ENCODE measurements around the gene KIFAP3. TPM values are rescaled to one million over a fixed set of nuclear protein-coding genes. Genes with fewer than 3 reads are reported as not detected.
"Not testable (repeated sequence)": the region's sequence is repeated elsewhere in the genome, so short reads cannot be mapped to it uniquely, and the experiment has no call there.

Gene KIFAP3
- total RNA-seq, 1 donor from 2014 or later, result 25.6 TPM

DNA sequence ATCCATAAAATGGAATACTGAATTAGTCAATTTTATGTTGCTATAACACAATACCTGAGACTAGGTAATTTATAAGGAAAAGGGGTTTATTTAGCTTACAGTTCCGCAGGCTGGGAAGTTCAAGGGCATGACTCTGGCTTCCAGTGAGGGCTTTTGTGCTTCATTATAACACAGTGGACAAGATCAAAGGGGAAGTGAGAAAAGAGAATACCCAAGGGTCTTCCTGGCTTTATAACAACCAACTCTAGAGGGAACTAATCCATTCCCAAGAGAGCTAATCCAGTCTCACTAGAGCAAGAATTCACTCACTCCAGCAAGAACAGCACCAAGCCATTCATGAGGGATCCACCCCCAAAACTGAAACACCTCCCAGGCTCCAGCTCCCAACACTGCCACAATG is 3.1 kb downstream of the KIFAP3 start:
- H3K4me3 ChIP-seq, result no peak overlapping the region
- intact Hi-C loops (cut with DNase I), result no loop called here
- H3K4me1 ChIP-seq, result peaks cover 20% of the 10 kb centered on the region
- no peak for ATAC-seq
- H3K36me3 ChIP-seq, result no peaks in the 10 kb centered on the region
- no peaks in the 10 kb centered on the region for H3K27me3 ChIP-seq
- no peaks in the 10 kb centered on the region for H3K9me3 ChIP-seq
- TF ChIP-seq, protein P1, sequence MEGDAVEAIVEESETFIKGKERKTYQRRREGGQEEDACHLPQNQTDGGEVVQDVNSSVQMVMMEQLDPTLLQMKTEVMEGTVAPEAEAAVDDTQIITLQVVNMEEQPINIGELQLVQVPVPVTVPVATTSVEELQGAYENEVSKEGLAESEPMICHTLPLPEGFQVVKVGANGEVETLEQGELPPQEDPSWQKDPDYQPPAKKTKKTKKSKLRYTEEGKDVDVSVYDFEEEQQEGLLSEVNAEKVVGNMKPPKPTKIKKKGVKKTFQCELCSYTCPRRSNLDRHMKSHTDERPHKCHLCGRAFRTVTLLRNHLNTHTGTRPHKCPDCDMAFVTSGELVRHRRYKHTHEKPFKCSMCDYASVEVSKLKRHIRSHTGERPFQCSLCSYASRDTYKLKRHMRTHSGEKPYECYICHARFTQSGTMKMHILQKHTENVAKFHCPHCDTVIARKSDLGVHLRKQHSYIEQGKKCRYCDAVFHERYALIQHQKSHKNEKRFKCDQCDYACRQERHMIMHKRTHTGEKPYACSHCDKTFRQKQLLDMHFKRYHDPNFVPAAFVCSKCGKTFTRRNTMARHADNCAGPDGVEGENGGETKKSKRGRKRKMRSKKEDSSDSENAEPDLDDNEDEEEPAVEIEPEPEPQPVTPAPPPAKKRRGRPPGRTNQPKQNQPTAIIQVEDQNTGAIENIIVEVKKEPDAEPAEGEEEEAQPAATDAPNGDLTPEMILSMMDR (IDR thresholded peaks at IDR 0.05), result no peak
- H3K27ac ChIP-seq, result no peak overlapping the region
- DNase-seq, result no peak

DNA sequence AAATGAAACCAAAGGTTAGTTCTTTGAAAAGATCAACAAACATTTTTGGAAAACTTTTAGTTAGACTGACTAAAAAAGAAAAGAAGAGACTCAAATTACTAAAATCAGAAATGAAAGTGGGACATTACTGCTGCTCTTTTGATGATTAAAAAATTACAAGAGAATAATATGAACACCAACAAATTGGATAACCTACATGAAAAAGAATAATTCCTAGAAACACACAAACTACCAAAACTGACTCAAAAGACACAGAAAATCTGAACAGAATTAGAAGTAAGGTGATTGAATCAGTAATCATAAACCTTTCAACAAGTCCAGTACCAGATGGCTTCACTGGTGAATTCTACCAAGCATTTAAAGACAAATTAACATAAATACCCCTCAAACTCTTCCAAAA is 5.6 kb downstream of the KIFAP3 start:
- ATAC-seq, result no peak
- Histone ChIP-seq H3K4me1 (peaks cover 15% of the 10 kb centered on the region), H3K36me3 (no peaks in the 10 kb centered on the region), H3K4me3 (no peak overlapping the region), H3K27ac (no peak overlapping the region), H3K27me3 (no peaks in the 10 kb centered on the region), H3K9me3 (no peaks in the 10 kb centered on the region)
- TF ChIP-seq, protein P1 (IDR thresholded peaks at IDR 0.05), result no peak
- DNase-seq, result no peak
- intact Hi-C loops (cut with DNase I), result no loop called here

DNA sequence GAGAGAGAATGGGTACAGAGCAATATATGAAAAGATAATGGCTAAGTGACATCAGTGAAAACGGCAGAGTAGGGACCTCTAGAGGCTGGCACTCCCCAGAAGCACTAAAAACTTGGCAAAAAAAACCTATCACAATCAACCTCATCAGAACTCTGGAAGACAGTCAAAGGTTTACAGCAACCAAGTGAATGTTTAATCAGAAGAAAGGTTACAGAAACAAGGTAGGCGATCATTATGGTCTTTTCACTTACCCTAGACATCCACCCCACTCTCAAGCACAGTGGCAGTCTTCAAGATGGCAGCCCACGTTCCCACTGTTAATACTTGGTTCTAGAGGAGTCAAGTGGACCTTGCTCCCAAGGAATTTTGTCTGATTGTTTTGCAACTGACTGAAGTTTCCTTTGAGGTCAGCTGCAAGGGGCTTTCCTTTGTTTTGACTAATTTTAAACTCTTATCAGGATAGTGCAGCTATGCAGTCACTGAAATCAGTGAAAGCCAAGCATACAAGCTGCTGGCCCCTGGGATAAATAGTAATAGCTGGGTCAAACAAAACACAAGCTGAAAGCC is 7.2 kb downstream of the KIFAP3 start:
- peaks cover 8% of the 10 kb centered on the region for H3K4me1 ChIP-seq
- intact Hi-C loops (cut with DNase I), result no loop called here
- H3K4me3 ChIP-seq, result no peak overlapping the region
- DNase-seq, result no peak
- no peaks in the 10 kb centered on the region for H3K36me3 ChIP-seq
- no peaks in the 10 kb centered on the region for H3K9me3 ChIP-seq
- no peak overlapping the region for H3K27ac ChIP-seq
- H3K27me3 ChIP-seq, result no peaks in the 10 kb centered on the region
- ATAC-seq, result no peak
- TF ChIP-seq, protein P1 (IDR thresholded peaks at IDR 0.05), result no peak

DNA sequence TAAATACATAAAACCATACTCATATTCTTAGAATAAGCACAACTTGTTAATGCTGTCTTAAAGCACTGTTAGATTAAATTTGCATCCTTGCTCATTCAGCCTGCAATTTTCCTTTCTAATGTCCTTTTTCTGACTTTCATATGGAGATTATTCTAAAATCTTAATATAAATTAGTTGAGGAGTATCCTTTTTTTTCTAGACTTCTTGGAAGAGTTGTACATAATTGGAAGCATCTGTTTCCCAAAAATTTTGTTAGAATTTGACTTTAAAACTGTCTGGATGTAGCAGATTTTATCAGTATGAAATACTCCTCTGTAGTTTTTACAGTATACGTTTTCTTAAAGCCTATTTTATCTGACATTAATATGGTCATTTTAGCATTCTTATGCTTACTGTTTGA is 9.7 kb downstream of the KIFAP3 start:
- DNase-seq, result no peak
- Histone ChIP-seq H3K27me3 (no peaks in the 10 kb centered on the region), H3K36me3 (no peaks in the 10 kb centered on the region), H3K4me1 (peaks cover 8% of the 10 kb centered on the region), H3K27ac (no peak overlapping the region), H3K9me3 (no peaks in the 10 kb centered on the region), H3K4me3 (no peak overlapping the region)
- intact Hi-C loops (cut with DNase I), result no loop called here
- TF ChIP-seq, protein P1 (IDR thresholded peaks at IDR 0.05), result no peak
- ATAC-seq, result no peak

GRCh38 chr1:170063109-170063826 is 11.2 kb downstream of the KIFAP3 start:
- TF ChIP-seq, protein P1 (IDR thresholded peaks at IDR 0.05), result no peak
- Histone ChIP-seq H3K4me1 (peaks cover 1% of the 10 kb centered on the region), H3K27ac (no peak overlapping the region), H3K9me3 (no peaks in the 10 kb centered on the region), H3K27me3 (no peaks in the 10 kb centered on the region), H3K4me3 (no peak overlapping the region), H3K36me3 (no peaks in the 10 kb centered on the region)
- ATAC-seq (no peak), DNase-seq (no peak)
- intact Hi-C loops (cut with DNase I), result no loop called here

GRCh38 chr1:170061676-170062075 is 12.8 kb downstream of the KIFAP3 start:
- DNase-seq; intact Hi-C loops (cut with DNase I); H3K36me3 ChIP-seq; ATAC-seq; H3K9me3 ChIP-seq; H3K27me3 ChIP-seq; H3K27ac ChIP-seq; H3K4me3 ChIP-seq; H3K4me1 ChIP-seq: not testable (repeated sequence)

GRCh38 chr1:170060015-170060520 is 14.4 kb downstream of the KIFAP3 start:
- H3K27ac ChIP-seq; H3K4me3 ChIP-seq; H3K27me3 ChIP-seq; H3K4me1 ChIP-seq; intact Hi-C loops (cut with DNase I); ATAC-seq; H3K36me3 ChIP-seq; H3K9me3 ChIP-seq; DNase-seq: not testable (repeated sequence)

Data from upper lobe of right lung (tissue), 1 donor.